Vagina (tissue), 2 donors: ENCODE results near the gene MOGAT3. TPM values are rescaled to one million over a fixed set of nuclear protein-coding genes. Genes with fewer than 3 reads are reported as not detected.

Source experiments
- DNase-seq, 2 donors: peaks; one replicate each; pipeline ENCODE4 v3.0.0-alpha.2; 2017; ENCODE audit errors: extremely low spot score in 2 of 2
- H3K27ac ChIP-seq: fragments of 200-600 bp; sonication (generic); one replicate; pipeline ENCODE4 v1.5.1; 2019
- H3K27me3 ChIP-seq: fragments of 200-600 bp; sonication (generic); one replicate; pipeline ENCODE4 v1.5.1; 2019
- H3K36me3 ChIP-seq, 2 donors: fragments of 200-600 bp; sonication (generic); one replicate each; pipeline ENCODE4 v1.5.1; 2017 to 2019
- H3K4me1 ChIP-seq: fragments of 200-600 bp; sonication (generic); one replicate; pipeline ENCODE4 v1.5.1; 2019
- H3K4me3 ChIP-seq, 2 donors: fragments of 200-600 bp; sonication (generic); 1 replicate in 1 of 2; 2 replicates in 1 of 2; pipeline ENCODE4 v1.5.1; 2016 to 2019
- H3K9me3 ChIP-seq: fragments of 200-600 bp; sonication (generic); one replicate; pipeline ENCODE4 v1.5.1; 2019
- POLR2A ChIP-seq, 2 donors: fragments of 450-650 bp; IDR thresholded peaks; one replicate each; pipeline ENCODE4 v1.6.1; 2017; ENCODE audit warnings: antibody characterized with exemption in 2 of 2, mild to moderate bottlenecking in 2 of 2, moderate library complexity in 2 of 2
- POLR2AphosphoS5 ChIP-seq, 2 donors: sonication (generic); formaldehyde crosslinking; IDR thresholded peaks; one replicate each; pipeline ENCODE4 v1.9.0; 2017; ENCODE audit warnings: antibody characterized with exemption in 2 of 2, mild to moderate bottlenecking in 2 of 2, low read depth in 1 of 2; ENCODE audit not compliant: insufficient read depth in 1 of 2
- intact Hi-C: fragments of 100-400 bp; cut with DNase I; formaldehyde crosslinking; loops from one replicate; pipeline ENCODE4 v1.15.1; 2023
- total RNA-seq: library from RNA; depleted of rRNA; stranded (reverse); fragments of >200 nt; gene quantifications from one replicate; pipeline ENCODE4 v1.2.3, GENCODE V29; 2016
- TF ChIP-seq, protein P1 (sequence below), 3 experiments: fragments of 450-650 bp in 2 of 3; fragments of 200-600 bp in 1 of 3; sonication (generic) in 1 of 3; IDR thresholded peaks; one replicate each; pipeline ENCODE4 v1.5.1; 2017 to 2019; ENCODE audit warnings: antibody characterized with exemption in 3 of 3, mild to moderate bottlenecking in 2 of 3, moderate library complexity in 2 of 3

MOGAT3 gene
- total RNA-seq, 1 donor from 2014 or later: not detected

DNA sequence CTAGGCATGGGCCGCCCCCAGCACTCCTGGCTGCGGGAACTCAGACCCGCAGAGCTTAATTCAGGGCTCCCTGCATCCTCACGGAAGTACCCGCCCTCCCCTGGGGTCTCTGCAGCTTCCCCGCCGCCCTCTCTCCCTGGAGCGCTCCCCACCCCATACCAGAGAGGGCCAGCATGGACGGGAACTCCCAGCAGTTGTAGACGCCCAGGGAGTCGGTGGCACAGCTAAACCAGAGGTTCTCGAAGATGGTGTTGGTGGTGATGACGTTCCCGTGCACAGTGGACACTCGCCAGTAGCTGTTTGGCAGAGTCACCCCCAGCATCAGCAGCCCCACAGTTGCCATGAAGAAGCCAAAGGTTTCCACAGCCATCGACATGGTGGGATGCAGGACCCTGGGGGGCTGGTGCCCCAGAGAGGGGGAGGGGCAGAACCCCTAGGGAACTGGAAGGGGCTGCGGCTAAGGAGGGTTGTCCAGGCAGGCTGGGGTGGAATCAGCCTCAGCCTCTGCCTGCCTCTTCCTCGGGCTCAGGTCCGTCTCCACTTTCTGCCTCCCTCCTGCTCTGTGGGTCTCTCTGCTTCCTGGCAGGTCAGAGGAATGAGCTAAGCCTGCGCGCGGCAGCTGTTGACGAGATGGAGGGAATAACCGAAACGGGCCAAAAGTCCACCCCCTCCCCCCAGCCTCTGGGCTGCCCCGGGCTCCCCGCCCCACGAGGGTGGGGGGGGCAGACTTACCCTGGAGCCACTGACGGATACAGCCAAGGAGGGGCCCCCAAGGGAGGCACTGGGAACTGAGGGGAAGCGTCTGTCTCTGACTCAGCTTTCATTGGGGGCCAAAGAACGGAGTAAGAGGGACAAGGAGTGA, 36.6 kb upstream of the MOGAT3 start, which contains the start of gene CLDN15:
Gene CLDN15, minus strand, starts transcription at position 597 of the 862 bp plus-strand sequence. Its CDS starts 221 bp downstream, at position 376.
- DNase-seq: no peak
- H3K27ac ChIP-seq: peak within 1 kb of the TSS; percentile 84
- H3K4me1 ChIP-seq: peaks cover 55% of the 10 kb centered on the region
- H3K9me3 ChIP-seq: no peaks in the 10 kb centered on the region
- H3K36me3 ChIP-seq: peaks cover 0 to 17% of the 10 kb centered on the region in 2 donors
- intact Hi-C loops: no loop called here
- TF ChIP-seq POLR2AphosphoS5 (IDR thresholded peaks at IDR 0.05; ENCODE audit: insufficient read depth in 1 of 2, low read depth in 1 of 2) (peak in 1 of 2 donors; percentile 46), POLR2A (IDR thresholded peaks at IDR 0.05) (no peak)
- H3K27me3 ChIP-seq: no peaks in the 10 kb centered on the region
- peak within 1 kb of the TSS; percentile 15 to 30 for H3K4me3 ChIP-seq

DNA sequence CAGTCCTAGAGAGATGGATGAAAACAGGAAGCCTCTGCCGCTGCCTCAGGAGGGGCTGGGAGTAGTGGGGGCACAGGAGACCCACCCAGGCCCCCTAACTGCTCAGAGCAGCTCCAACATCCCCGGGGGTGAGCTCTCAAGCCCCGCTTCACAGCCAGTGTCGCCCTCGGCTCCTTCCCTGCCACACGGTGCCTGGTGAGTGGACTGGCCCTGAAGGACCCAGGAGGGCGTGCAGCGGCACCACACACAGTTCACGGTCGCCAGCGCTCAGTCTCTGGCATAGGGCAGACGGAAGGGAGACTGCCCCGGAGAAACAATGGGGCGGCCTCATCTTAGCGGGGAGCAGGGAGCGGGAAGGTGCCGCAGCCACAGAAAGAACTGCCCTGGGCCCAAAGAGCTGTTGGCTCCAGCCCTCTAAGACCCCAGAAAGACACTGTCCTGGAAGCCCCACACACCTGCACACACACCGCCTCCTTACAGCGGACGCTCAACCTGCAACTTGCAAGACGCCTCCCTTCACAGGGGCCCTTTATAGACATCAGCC, 35.5 kb upstream of the MOGAT3 start:
- H3K36me3 ChIP-seq: peaks cover 0 to 17% of the 10 kb centered on the region in 2 donors
- H3K27me3 ChIP-seq: no peaks in the 10 kb centered on the region
- H3K9me3 ChIP-seq: no peaks in the 10 kb centered on the region
- peaks cover 56% of the 10 kb centered on the region for H3K4me1 ChIP-seq
- intact Hi-C loops: no loop called here
- H3K27ac ChIP-seq: no peak overlapping the region
- no peak for DNase-seq
- peak overlapping the region in 1 of 2 donors; percentile 30 for H3K4me3 ChIP-seq
- TF ChIP-seq POLR2AphosphoS5 (IDR thresholded peaks at IDR 0.05; ENCODE audit: insufficient read depth in 1 of 2, low read depth in 1 of 2) (no peak), POLR2A (IDR thresholded peaks at IDR 0.05) (no peak)
- TF ChIP-seq, protein P1, sequence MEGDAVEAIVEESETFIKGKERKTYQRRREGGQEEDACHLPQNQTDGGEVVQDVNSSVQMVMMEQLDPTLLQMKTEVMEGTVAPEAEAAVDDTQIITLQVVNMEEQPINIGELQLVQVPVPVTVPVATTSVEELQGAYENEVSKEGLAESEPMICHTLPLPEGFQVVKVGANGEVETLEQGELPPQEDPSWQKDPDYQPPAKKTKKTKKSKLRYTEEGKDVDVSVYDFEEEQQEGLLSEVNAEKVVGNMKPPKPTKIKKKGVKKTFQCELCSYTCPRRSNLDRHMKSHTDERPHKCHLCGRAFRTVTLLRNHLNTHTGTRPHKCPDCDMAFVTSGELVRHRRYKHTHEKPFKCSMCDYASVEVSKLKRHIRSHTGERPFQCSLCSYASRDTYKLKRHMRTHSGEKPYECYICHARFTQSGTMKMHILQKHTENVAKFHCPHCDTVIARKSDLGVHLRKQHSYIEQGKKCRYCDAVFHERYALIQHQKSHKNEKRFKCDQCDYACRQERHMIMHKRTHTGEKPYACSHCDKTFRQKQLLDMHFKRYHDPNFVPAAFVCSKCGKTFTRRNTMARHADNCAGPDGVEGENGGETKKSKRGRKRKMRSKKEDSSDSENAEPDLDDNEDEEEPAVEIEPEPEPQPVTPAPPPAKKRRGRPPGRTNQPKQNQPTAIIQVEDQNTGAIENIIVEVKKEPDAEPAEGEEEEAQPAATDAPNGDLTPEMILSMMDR (IDR thresholded peaks at IDR 0.05): no peak

DNA sequence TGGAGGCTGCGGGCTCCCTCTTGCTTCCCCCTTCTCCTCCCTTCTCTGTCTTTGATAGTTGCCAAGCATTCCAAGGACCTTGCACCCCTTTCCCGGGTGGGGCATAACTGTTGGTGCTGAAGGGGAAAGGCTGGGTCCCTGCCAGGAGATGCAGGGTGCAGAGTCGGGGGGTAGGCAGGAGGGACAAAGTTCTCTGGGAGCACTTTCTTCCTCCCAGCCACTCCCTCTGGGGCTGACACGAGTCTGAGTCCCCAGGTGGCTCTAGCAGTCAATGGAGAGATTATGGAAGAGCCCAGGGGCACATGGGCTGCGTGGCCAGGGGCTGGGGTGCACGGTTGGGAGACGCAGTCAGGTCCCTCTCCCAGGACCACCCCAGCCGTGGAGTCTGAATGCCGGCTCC, 34.7 kb upstream of the MOGAT3 start:
- no peaks in the 10 kb centered on the region for H3K27me3 ChIP-seq
- H3K9me3 ChIP-seq: no peaks in the 10 kb centered on the region
- intact Hi-C loops: no loop called here
- H3K36me3 ChIP-seq: peaks cover 0 to 14% of the 10 kb centered on the region in 2 donors
- DNase-seq: no peak
- H3K27ac ChIP-seq: no peak overlapping the region
- H3K4me1 ChIP-seq: peaks cover 48% of the 10 kb centered on the region
- no peak overlapping the region for H3K4me3 ChIP-seq
- TF ChIP-seq POLR2A (IDR thresholded peaks at IDR 0.05) (no peak), POLR2AphosphoS5 (IDR thresholded peaks at IDR 0.05; ENCODE audit: insufficient read depth in 1 of 2, low read depth in 1 of 2) (no peak)
- TF ChIP-seq, protein P1 (IDR thresholded peaks at IDR 0.05): no peak

DNA sequence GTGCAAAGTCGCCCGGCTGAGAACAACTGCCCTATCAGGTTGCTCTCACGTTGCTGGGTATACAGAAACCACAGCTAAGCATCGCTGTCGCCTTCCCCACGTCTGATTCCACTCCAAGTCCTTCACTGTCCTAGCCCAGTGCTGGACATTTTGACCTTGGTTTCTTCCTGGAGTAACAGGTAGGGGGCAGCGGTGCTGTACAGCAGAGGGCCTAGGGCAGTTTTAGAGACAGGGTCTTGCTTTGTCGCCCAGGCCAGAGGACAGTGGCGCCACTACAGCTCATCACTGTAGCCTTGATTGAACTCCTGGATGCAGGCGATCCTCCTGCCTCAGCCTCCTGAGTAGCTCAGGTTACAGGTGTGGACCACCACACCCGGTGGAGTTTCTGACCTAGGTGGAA, 34.2 kb upstream of the MOGAT3 start:
- Histone ChIP-seq H3K36me3 (peaks cover 0 to 9% of the 10 kb centered on the region in 2 donors), H3K9me3 (no peaks in the 10 kb centered on the region), H3K4me3 (no peak overlapping the region), H3K27ac (no peak overlapping the region), H3K4me1 (peaks cover 44% of the 10 kb centered on the region), H3K27me3 (no peaks in the 10 kb centered on the region)
- TF ChIP-seq, protein P1 (IDR thresholded peaks at IDR 0.05): no peak
- TF ChIP-seq POLR2A (IDR thresholded peaks at IDR 0.05) (no peak), POLR2AphosphoS5 (IDR thresholded peaks at IDR 0.05; ENCODE audit: insufficient read depth in 1 of 2, low read depth in 1 of 2) (no peak)
- DNase-seq: no peak
- intact Hi-C loops: no loop called here

DNA sequence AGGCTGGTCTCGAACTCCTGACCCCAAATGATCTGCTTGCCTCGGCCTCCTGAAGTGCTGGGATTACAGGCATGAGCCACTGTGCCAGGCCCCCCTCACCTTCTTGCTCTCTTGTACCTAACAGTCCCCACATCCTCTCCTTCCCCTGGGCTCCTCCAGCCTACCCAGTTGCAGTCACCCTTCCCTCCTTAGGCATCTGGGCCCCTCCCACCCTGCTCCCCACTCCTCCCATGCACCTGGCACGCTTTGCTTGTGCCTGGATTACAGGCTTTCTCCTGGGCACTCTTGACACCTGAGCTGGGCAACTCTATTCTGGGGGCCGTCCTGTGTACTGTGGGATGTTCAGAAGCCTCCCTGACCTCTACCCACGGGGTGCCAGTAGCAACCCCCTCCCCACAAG, 33.8 kb upstream of the MOGAT3 start:
- H3K9me3 ChIP-seq: no peaks in the 10 kb centered on the region
- no peak overlapping the region for H3K27ac ChIP-seq
- no peaks in the 10 kb centered on the region for H3K27me3 ChIP-seq
- TF ChIP-seq POLR2AphosphoS5 (IDR thresholded peaks at IDR 0.05; ENCODE audit: insufficient read depth in 1 of 2, low read depth in 1 of 2): no peak
- TF ChIP-seq, protein P1 (IDR thresholded peaks at IDR 0.05): no peak
- no peak for TF ChIP-seq POLR2A (IDR thresholded peaks at IDR 0.05)
- DNase-seq: no peak
- H3K4me1 ChIP-seq: peaks cover 44% of the 10 kb centered on the region
- H3K36me3 ChIP-seq: peaks cover 0 to 5% of the 10 kb centered on the region in 2 donors
- intact Hi-C loops: no loop called here
- no peak overlapping the region for H3K4me3 ChIP-seq
